ENCODE results near the gene RNF166.

RNF166 gene

GRCh38 chr16:88706229-88706964, at the start of gene RNF166, which contains the start of gene CTU2:
TSS of gene RNF166 (minus strand) at chr16:88706408. CDS start at chr16:88706325, 83 bp downstream.
TSS of gene CTU2 (plus strand) at chr16:88706503. CDS start at chr16:88706531, 28 bp downstream.
- Histone ChIP-seq H2AFZ (ENCODE audit: low read depth, low read length) (peak within 1 kb of the TSS; percentile 80), H3K4me3 (ENCODE audit: low read length) (peak within 1 kb of the TSS; percentile 93), H3K4me1 (ENCODE audit: insufficient read depth, low read length) (peaks cover 21% of the 10 kb centered on the region), H3K27me3 (ENCODE audit: insufficient read depth, low read length) (no peaks in the 10 kb centered on the region), H3K36me3 (ENCODE audit: insufficient read depth, low read length) (no peaks in the 10 kb centered on the region), H3K9me3 (ENCODE audit: low read length) (no peaks in the 10 kb centered on the region)

- H3K4me3 ChIP-seq (ENCODE audit: low read length), result no peak overlapping the region
- H3K4me1 ChIP-seq (ENCODE audit: insufficient read depth, low read length), result peaks cover 4% of the 10 kb centered on the region
- H2AFZ ChIP-seq (ENCODE audit: low read depth, low read length), result no peak overlapping the region
- H3K9me3 ChIP-seq (ENCODE audit: low read length), result peaks cover 3% of the 10 kb centered on the region
- no peaks in the 10 kb centered on the region for H3K36me3 ChIP-seq (ENCODE audit: insufficient read depth, low read length)
- no peaks in the 10 kb centered on the region for H3K27me3 ChIP-seq (ENCODE audit: insufficient read depth, low read length)
These were observed 48.9 kb upstream of the RNF166 start for GRCh38 chr16:88754912-88755744.

- Histone ChIP-seq H3K9me3 (ENCODE audit: low read length) (peaks cover 3% of the 10 kb centered on the region), H2AFZ (ENCODE audit: low read depth, low read length) (no peak overlapping the region), H3K4me3 (ENCODE audit: low read length) (no peak overlapping the region), H3K27me3 (ENCODE audit: insufficient read depth, low read length) (no peaks in the 10 kb centered on the region), H3K4me1 (ENCODE audit: insufficient read depth, low read length) (peaks cover 4% of the 10 kb centered on the region), H3K36me3 (ENCODE audit: insufficient read depth, low read length) (no peaks in the 10 kb centered on the region)
These were observed 48.1 kb upstream of the RNF166 start for GRCh38 chr16:88754109-88754911.

GRCh38 chr16:88753602-88754001, 47.4 kb upstream of the RNF166 start:
- Histone ChIP-seq H3K27me3 (ENCODE audit: insufficient read depth, low read length) (no peaks in the 10 kb centered on the region), H2AFZ (ENCODE audit: low read depth, low read length) (no peak overlapping the region), H3K36me3 (ENCODE audit: insufficient read depth, low read length) (no peaks in the 10 kb centered on the region)

GRCh38 chr16:88753191-88753590, 47.0 kb upstream of the RNF166 start:
- no peaks in the 10 kb centered on the region for H3K36me3 ChIP-seq (ENCODE audit: insufficient read depth, low read length)
- peaks cover 2% of the 10 kb centered on the region for H3K9me3 ChIP-seq (ENCODE audit: low read length)
- H3K4me1 ChIP-seq (ENCODE audit: insufficient read depth, low read length), result peaks cover 4% of the 10 kb centered on the region
- H3K27me3 ChIP-seq (ENCODE audit: insufficient read depth, low read length), result no peaks in the 10 kb centered on the region
- no peak overlapping the region for H2AFZ ChIP-seq (ENCODE audit: low read depth, low read length)
- H3K4me3 ChIP-seq (ENCODE audit: low read length), result no peak overlapping the region

More at GRCh38 chr16:88753602-88754001, 47.4 kb upstream of the RNF166 start:
- Histone ChIP-seq H3K4me3 (ENCODE audit: low read length) (no peak overlapping the region), H3K4me1 (ENCODE audit: insufficient read depth, low read length) (peaks cover 4% of the 10 kb centered on the region), H3K9me3 (ENCODE audit: low read length) (peaks cover 3% of the 10 kb centered on the region)

GRCh38 chr16:88752386-88753002, 46.3 kb upstream of the RNF166 start:
- H3K4me1 ChIP-seq (ENCODE audit: insufficient read depth, low read length), result peaks cover 4% of the 10 kb centered on the region
- no peak overlapping the region for H3K4me3 ChIP-seq (ENCODE audit: low read length)
- H3K27me3 ChIP-seq (ENCODE audit: insufficient read depth, low read length), result no peaks in the 10 kb centered on the region
- no peaks in the 10 kb centered on the region for H3K9me3 ChIP-seq (ENCODE audit: low read length)
- H2AFZ ChIP-seq (ENCODE audit: low read depth, low read length), result no peak overlapping the region
- H3K36me3 ChIP-seq (ENCODE audit: insufficient read depth, low read length), result no peaks in the 10 kb centered on the region

- Histone ChIP-seq H3K9me3 (ENCODE audit: low read length) (no peaks in the 10 kb centered on the region), H2AFZ (ENCODE audit: low read depth, low read length) (no peak overlapping the region), H3K27me3 (ENCODE audit: insufficient read depth, low read length) (no peaks in the 10 kb centered on the region), H3K4me3 (ENCODE audit: low read length) (no peak overlapping the region), H3K4me1 (ENCODE audit: insufficient read depth, low read length) (peaks cover 4% of the 10 kb centered on the region), H3K36me3 (ENCODE audit: insufficient read depth, low read length) (no peaks in the 10 kb centered on the region)
These were observed 44.6 kb upstream of the RNF166 start for GRCh38 chr16:88750854-88751253.

GRCh38 chr16:88749358-88749757, 43.1 kb upstream of the RNF166 start:
- no peak overlapping the region for H2AFZ ChIP-seq (ENCODE audit: low read depth, low read length)

GRCh38 chr16:88748364-88748763, 42.2 kb upstream of the RNF166 start:
- H3K9me3 ChIP-seq (ENCODE audit: low read length), result no peaks in the 10 kb centered on the region
- no peak overlapping the region for H2AFZ ChIP-seq (ENCODE audit: low read depth, low read length)
- H3K27me3 ChIP-seq (ENCODE audit: insufficient read depth, low read length), result no peaks in the 10 kb centered on the region
- H3K36me3 ChIP-seq (ENCODE audit: insufficient read depth, low read length), result no peaks in the 10 kb centered on the region
- no peak overlapping the region for H3K4me3 ChIP-seq (ENCODE audit: low read length)
- H3K4me1 ChIP-seq (ENCODE audit: insufficient read depth, low read length), result peaks cover 2% of the 10 kb centered on the region

More at GRCh38 chr16:88749358-88749757, 43.1 kb upstream of the RNF166 start:
- no peaks in the 10 kb centered on the region for H3K27me3 ChIP-seq (ENCODE audit: insufficient read depth, low read length)
- no peaks in the 10 kb centered on the region for H3K9me3 ChIP-seq (ENCODE audit: low read length)
- no peaks in the 10 kb centered on the region for H3K4me1 ChIP-seq (ENCODE audit: insufficient read depth, low read length)
- no peak overlapping the region for H3K4me3 ChIP-seq (ENCODE audit: low read length)
- H3K36me3 ChIP-seq (ENCODE audit: insufficient read depth, low read length), result no peaks in the 10 kb centered on the region

- Histone ChIP-seq H3K4me3 (ENCODE audit: low read length) (no peak overlapping the region), H3K9me3 (ENCODE audit: low read length) (no peaks in the 10 kb centered on the region), H3K4me1 (ENCODE audit: insufficient read depth, low read length) (peaks cover 2% of the 10 kb centered on the region), H2AFZ (ENCODE audit: low read depth, low read length) (no peak overlapping the region), H3K27me3 (ENCODE audit: insufficient read depth, low read length) (no peaks in the 10 kb centered on the region), H3K36me3 (ENCODE audit: insufficient read depth, low read length) (no peaks in the 10 kb centered on the region)
These were observed 41.5 kb upstream of the RNF166 start for GRCh38 chr16:88747588-88748301.

GRCh38 chr16:88746506-88746905, 40.3 kb upstream of the RNF166 start:
- H2AFZ ChIP-seq (ENCODE audit: low read depth, low read length), result no peak overlapping the region
- no peak overlapping the region for H3K4me3 ChIP-seq (ENCODE audit: low read length)
- no peaks in the 10 kb centered on the region for H3K9me3 ChIP-seq (ENCODE audit: low read length)
- H3K4me1 ChIP-seq (ENCODE audit: insufficient read depth, low read length), result peaks cover 2% of the 10 kb centered on the region
- no peaks in the 10 kb centered on the region for H3K36me3 ChIP-seq (ENCODE audit: insufficient read depth, low read length)
- no peaks in the 10 kb centered on the region for H3K27me3 ChIP-seq (ENCODE audit: insufficient read depth, low read length)
